Measurements from ENCODE around the gene KAT2B.

DNA sequence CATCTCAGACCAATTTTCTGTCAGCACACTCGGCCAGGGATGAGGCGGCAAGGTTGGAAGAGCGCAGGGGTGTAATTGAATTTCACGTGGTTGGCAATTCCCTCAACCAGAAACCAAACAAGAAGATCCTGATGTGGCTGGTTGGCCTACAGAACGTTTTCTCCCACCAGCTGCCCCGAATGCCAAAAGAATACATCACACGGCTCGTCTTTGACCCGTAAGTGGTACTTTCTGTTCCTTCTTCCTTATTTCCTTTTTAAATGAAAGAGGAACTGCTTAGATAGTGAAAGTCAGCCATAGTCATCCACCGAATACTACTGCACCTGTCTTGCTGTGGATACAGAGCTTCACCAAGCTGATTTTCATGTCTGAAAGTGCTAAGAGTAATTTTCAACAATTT lies 85.7 kb downstream of the KAT2B start:
- TF ChIP-seq, protein P1, sequence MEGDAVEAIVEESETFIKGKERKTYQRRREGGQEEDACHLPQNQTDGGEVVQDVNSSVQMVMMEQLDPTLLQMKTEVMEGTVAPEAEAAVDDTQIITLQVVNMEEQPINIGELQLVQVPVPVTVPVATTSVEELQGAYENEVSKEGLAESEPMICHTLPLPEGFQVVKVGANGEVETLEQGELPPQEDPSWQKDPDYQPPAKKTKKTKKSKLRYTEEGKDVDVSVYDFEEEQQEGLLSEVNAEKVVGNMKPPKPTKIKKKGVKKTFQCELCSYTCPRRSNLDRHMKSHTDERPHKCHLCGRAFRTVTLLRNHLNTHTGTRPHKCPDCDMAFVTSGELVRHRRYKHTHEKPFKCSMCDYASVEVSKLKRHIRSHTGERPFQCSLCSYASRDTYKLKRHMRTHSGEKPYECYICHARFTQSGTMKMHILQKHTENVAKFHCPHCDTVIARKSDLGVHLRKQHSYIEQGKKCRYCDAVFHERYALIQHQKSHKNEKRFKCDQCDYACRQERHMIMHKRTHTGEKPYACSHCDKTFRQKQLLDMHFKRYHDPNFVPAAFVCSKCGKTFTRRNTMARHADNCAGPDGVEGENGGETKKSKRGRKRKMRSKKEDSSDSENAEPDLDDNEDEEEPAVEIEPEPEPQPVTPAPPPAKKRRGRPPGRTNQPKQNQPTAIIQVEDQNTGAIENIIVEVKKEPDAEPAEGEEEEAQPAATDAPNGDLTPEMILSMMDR (IDR thresholded peaks at IDR 0.05): no peak
- TF ChIP-seq POLR2A (IDR thresholded peaks at IDR 0.05): no peak

Data from uterus (tissue), 2 donors.